Measurements from ENCODE around the gene MOB2. TPM values are rescaled to one million over a fixed set of nuclear protein-coding genes. Genes with fewer than 3 reads are reported as not detected.
"Not testable (repeated sequence)": the region's sequence is repeated elsewhere in the genome, so short reads cannot be mapped to it uniquely, and the experiment has no call there.

Gene MOB2
- total RNA-seq, 1 donor: 16.8 TPM

- no peak for DNase-seq (ENCODE audit: low read depth)
- TF ChIP-seq CTCF (IDR thresholded peaks at IDR 0.05; ENCODE audit: insufficient read depth, low read depth, low read length): no peak
- H3K4me3 ChIP-seq (ENCODE audit: low read depth, low read length): no peak overlapping the region
These were observed 61.1 kb downstream of the MOB2 start for GRCh38 chr11:1425439-1425838.

- H3K4me3 ChIP-seq (ENCODE audit: low read depth, low read length): no peak overlapping the region
- DNase-seq (ENCODE audit: low read depth): no peak
- TF ChIP-seq CTCF (IDR thresholded peaks at IDR 0.05; ENCODE audit: insufficient read depth, low read depth, low read length): no peak
These were observed 61.6 kb downstream of the MOB2 start for GRCh38 chr11:1425006-1425405.

GRCh38 chr11:1423406-1423805 is 63.2 kb downstream of the MOB2 start:
- not testable (repeated sequence) for H3K4me3 ChIP-seq (ENCODE audit: low read depth, low read length); DNase-seq (ENCODE audit: low read depth)

- DNase-seq (ENCODE audit: low read depth): no peak
- no peak overlapping the region for H3K4me3 ChIP-seq (ENCODE audit: low read depth, low read length)
- TF ChIP-seq CTCF (IDR thresholded peaks at IDR 0.05; ENCODE audit: insufficient read depth, low read depth, low read length): no peak
These were observed 63.6 kb downstream of the MOB2 start for GRCh38 chr11:1422981-1423380.

GRCh38 chr11:1422481-1422880 is 64.1 kb downstream of the MOB2 start:
- DNase-seq (ENCODE audit: low read depth): no peak
- TF ChIP-seq CTCF (IDR thresholded peaks at IDR 0.05; ENCODE audit: insufficient read depth, low read depth, low read length): no peak
- no peak overlapping the region for H3K4me3 ChIP-seq (ENCODE audit: low read depth, low read length)

- TF ChIP-seq CTCF (IDR thresholded peaks at IDR 0.05; ENCODE audit: insufficient read depth, low read depth, low read length): no peak
These were observed 65.3 kb downstream of the MOB2 start for GRCh38 chr11:1421291-1421690.

GRCh38 chr11:1419811-1420210 is 66.8 kb downstream of the MOB2 start:
- H3K4me3 ChIP-seq (ENCODE audit: low read depth, low read length): no peak overlapping the region
- DNase-seq (ENCODE audit: low read depth): no peak
- no peak for TF ChIP-seq CTCF (IDR thresholded peaks at IDR 0.05; ENCODE audit: insufficient read depth, low read depth, low read length)

More at GRCh38 chr11:1421291-1421690, 65.3 kb downstream of the MOB2 start:
- DNase-seq (ENCODE audit: low read depth): no peak
- no peak overlapping the region for H3K4me3 ChIP-seq (ENCODE audit: low read depth, low read length)

Other genes with a start within 250 kb of the MOB2 start
- gene TOLLIP, start 177.1 kb downstream of the MOB2 start, total RNA-seq: 27.2 and 29.3 TPM in 2 replicates
- gene BRSK2, start 96.8 kb downstream of the MOB2 start, total RNA-seq: under 0.01 TPM in 2 replicates
- gene DUSP8, start 85.5 kb upstream of the MOB2 start, total RNA-seq: 0.64 and 0.86 TPM in 2 replicates
- not detected in 2 replicates for gene KRTAP5-1, start 98.5 kb upstream of the MOB2 start, total RNA-seq
- gene KRTAP5-2, start 111.5 kb upstream of the MOB2 start, total RNA-seq: not detected in 2 replicates
- gene KRTAP5-3, start 121.7 kb upstream of the MOB2 start, total RNA-seq: not detected in 2 replicates
- gene KRTAP5-4, start 135.4 kb upstream of the MOB2 start, total RNA-seq: not detected in 2 replicates
- not detected in 2 replicates for gene KRTAP5-5, start 143.0 kb upstream of the MOB2 start, total RNA-seq
- gene KRTAP5-6, start 210.4 kb upstream of the MOB2 start, total RNA-seq: not detected in 2 replicates